NCI-H2196 (cell line): ENCODE measurements around the gene ARHGAP18.
"Not testable (repeated sequence)": the region's sequence is repeated elsewhere in the genome, so short reads cannot be mapped to it uniquely, and the experiment has no call there.

Source experiments
- DNase-seq: peaks from one replicate; lab custom pipeline; 2025; ENCODE audit not compliant: unreplicated experiment; lab: John Stamatoyannopoulos, UW

Gene ARHGAP18

DNA sequence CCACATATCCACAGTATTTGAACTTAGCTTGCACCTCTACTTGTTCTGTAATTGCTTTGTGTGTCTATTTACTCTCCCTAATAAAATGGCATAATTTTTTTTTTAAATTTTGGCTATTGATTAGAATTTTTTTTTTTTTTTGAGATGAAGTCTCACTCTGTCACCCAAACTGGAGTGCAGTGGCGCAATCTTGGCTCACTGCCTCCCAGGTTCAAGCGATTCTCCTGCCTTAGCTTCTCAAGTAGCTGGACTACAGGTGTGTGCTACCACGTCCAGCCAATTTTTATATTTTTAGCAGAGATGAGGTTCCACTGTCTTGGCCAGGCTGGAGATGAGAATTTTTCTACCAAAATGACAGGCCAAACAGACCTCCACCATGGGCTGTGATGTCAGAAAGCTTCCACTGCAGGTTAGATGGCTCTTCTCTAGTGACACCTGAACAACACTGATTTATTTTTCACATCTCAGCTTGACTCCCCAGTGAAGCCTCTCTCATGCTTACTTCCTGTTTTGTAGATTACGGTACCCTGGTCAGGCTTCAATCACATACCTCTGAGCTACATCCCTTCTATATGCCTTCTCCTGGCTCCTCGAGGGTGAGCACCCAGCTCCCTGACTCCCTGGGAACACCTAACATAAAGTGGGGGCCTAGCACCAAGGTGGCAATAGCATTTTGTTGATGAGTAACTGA, 112.8 kb downstream of the ARHGAP18 start:
- DNase-seq, result no peak

DNA sequence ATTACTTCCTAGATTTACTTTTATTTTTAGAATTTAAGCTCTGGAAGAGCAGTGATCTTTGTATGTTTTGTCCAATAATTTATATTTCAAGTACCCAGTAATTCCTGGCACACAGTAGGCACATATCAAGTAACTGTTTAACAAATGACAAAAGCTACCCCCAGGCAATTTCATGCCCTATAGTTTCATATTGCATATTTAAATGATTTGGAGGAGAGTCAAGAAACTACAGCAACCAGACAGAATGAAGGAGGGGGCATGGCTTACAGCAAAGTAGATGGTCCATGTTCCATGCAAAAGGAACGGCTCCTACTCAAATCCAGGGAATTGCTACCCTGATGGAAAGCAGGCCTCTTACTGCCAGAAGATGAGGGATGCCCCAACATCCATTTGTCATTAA, 113.5 kb downstream of the ARHGAP18 start:
- no peak for DNase-seq

DNA sequence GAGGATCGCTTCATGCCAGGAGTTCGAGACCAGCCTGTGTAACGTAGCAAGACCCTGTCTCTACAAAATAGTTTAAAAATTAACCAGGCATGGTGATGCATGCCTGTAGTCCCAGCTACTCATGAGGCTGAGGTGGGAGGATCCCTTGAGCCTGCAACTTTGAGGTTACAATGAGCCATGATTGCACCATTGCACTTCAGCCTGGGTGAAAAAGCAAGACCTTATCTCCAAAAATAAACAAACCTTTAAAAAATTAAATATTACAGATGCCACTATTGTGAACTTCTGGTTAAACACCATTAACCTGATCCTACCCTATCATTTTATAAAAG, 116.8 kb downstream of the ARHGAP18 start:
- no peak for DNase-seq

DNA sequence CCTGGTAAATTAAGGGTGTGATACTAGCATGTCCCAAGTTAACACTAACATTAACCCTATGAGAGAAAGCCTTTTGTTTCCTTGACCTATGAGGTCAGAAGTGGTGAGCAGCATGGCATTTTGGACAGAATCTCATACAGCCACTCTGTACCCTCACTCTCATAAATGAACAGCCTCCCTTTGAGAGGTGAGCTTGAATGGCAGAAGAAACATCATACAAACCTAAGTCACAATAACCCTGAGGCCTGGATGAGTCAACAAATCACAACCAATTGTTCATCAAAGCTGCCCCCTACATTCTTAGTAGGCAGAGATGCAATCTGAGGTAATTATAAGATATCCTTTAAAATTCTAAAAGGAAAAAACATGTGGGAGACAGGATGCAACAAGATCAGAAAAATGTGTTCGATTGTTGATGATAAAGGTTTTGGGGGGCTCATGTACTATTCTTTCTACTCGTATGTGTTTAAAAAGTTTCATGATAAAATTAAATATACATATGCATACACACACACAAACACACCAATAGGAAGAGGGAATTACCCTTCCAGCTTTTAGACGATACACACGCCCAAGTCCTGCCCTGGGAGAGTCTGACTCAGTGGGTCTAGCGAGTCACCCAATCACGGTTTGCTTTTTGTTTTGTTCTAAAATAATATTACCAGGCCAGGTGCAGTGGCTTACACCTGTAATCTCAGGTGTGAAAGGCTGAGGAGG, 117.3 kb downstream of the ARHGAP18 start:
- no peak for DNase-seq

DNA sequence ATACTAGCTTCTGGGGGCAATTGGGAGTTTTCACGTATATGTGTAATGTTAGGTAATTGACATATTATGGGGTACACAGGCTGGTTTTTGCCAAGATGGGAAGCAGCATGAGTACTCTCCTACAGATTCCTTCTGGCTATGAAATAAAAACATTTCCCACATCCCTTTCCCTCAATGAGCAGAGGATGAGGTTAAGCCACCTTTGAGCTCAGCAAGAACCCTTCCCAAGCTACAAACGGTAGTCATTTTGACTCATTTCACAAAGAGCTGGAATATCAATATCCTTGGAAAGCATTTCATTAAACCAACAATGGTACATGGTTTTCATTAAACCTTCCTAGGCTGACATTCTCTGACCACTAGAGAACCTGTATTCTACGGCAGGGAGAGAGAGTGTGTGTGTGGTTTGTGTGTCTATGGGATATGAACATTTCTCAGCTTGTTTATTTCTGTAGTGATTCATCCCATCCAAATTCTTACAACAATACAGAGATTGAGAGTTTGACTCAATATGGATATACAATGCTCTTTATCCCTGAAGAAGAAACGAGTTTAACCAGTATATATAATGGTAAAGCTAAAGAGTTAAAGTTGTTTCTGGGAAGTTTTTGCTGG, 119.5 kb downstream of the ARHGAP18 start:
- no peak for DNase-seq

DNA sequence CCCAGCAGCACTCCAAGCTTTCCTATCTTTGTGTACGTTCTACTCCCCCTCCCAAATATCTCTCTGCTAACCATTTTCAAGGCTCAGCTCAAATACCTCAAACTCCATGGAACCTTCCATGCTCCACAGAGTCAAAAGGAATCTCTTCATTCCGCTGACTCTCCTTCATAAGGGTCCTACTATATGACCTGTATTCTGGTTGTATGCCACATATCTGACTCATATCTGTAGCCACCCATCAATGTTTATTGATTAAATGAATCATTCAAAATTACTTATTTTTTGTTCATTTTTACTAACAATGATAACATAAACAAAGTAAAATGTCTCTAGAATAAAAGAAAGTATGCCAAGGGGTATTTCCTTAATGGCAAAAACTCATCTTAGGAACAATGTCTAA, 123.2 kb downstream of the ARHGAP18 start:
- no peak for DNase-seq

DNA sequence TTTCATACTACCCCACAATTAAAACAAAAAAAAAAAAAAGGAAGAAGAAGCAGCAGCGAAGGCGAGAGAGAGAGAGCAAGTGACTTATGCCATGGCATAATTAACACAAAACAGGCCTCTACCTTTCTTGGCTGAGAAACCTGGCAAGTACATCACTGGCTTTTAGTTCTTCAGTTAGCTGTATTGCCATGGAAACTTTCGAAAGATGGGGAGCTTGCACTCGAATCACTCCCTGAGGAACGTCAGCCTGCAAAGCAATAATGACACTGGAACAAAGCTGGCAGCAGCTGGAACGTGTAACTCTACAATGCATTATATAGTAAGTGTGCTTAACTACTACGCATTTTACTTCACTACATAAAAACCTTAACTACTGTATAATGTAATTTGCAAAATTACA, 126.1 kb downstream of the ARHGAP18 start:
- no peak for DNase-seq

DNA sequence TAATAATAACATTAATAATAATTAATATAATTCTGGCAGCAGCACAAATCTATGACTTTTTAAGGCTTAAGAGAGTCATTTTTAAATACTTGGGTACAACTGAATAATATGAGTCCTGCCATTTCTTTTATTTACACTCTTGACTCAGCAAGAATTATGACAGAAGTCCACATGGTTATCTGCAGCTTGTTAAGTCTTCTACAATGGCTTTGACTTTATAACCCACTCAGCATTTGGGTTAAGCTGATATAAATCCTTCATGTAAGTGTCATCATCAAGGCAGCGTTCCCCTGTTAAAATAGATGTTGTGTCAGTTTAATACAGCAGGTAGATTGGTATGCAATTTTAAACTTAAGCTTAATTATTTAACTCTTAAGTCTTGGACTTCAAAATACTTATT, 131.7 kb downstream of the ARHGAP18 start:
- no peak for DNase-seq

DNA sequence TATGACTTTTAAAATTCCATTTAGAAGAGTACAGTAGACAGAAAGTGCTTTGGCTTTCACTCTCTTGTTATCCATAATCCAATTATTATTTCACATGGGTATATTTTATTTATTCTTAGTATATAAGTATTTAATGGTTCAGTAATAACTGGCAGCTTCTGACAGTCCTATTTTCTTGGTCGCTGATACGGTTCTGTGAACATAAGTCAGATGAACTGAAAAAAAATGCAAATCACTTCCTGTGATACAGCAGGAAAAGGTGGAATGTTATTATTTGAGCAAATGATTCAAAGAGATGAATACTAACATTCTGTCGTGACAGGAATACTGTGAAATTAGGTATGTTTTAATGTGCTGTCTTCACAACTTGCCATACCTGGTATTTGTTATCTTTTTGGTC, 132.3 kb downstream of the ARHGAP18 start:
- DNase-seq, result no peak

DNA sequence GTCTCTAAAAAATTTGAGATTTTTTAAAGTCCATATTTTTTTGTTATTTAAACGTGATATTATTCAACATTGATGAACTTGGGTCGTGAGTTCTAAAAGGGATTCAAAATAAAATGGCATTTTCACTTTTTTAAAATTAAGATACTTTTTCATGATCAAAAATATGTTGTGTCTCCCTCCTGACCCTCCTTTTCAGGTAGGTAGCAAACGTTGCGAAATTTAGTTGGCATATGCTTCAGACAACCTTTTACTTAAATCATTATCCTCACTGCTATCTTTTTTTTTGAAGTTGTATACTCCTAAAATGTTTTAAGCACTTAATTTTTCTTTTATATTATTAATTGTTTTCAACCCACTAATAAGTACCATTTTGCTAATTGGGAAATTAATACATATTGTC, 133.5 kb downstream of the ARHGAP18 start:
- no peak for DNase-seq

DNA sequence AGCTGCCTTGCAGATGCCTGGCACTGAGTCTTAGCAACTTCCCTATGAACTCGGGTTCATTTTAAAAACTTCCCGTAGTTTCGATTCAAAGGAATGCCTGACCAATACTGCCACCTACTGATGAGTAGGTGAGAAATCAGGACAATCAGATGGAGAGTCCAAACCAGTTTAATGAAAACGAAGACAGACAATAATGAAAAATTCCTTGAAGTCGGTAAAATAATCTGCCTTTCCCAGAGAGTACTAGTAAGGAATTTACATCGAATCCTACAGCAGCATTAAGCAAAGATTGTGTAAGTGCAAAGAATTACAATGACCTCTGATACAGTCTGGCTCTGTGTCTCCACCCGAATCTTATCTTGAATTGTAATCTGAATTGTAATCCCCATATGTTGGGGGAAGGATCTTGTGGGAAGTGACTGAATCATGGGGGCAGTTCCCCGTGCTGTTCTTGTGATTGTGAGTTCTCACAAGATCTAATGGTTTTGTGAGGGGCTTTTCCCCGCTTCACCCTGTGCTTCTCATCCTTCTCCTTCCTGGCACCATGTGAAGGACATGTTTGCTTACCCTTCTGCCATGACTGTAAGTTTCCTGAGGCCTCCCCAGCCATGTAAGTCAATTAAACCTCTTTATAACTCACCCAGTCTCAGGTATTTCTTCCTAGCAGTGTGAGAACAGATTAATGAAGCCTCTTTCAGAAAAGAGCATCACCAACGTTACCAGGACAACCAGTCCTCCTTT, 134.4 kb downstream of the ARHGAP18 start:
- peak; percentile 16 for DNase-seq

DNA sequence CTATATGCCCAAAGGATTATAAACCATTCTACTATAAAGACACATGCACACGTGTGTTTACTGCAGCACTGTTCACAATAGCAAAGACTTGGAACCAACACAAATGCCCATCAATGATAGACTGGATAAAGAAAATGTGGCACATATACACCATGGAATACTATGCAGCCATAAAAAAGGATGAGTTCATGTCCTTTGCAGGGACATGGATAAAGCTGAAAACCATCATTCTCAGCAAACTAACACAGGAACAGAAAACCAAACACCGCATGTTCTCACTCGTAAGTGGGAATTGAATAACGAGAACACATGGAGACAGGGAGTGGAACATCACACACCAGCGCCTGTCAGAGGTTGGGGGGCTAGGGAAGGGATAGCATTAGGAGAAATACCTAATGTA, 135.4 kb downstream of the ARHGAP18 start:
- DNase-seq, result not testable (repeated sequence)

DNA sequence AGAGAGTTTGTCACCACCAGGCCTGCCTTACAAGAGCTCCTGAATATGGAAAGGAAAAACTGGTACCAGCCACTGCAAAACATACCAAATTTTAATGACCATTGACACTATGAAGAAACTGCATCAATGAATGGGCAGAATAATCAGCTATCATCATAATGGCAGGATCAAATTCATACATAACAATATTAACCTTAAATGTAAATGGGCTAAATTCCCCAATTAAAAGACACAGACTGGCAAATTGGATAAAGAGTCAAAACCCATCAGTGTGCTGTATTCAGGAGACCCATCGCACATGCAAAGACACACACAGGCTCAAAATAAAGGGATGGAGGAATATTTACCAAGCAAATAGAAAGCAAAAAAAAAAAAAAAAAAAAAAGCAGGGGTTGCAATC, 139.0 kb downstream of the ARHGAP18 start:
- DNase-seq, result not testable (repeated sequence)

DNA sequence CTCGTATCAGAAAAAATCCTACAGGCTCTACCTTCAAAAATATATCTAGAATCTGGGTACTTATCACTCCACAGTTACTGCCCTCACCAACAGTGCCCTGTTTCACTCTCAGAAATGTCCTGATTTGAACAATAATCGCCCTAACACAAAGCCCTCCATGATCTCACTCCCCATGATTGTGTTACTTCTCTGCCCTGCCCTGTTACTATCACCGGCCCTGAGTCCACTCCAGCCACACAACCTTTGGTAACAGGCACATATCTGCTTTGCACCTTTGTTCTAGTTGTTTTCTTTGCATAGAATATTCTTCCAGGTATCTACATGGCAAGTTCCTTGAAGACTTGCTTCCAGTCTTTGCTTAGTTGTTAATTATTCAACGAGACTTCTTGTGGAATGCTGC, 142.0 kb downstream of the ARHGAP18 start:
- no peak for DNase-seq

DNA sequence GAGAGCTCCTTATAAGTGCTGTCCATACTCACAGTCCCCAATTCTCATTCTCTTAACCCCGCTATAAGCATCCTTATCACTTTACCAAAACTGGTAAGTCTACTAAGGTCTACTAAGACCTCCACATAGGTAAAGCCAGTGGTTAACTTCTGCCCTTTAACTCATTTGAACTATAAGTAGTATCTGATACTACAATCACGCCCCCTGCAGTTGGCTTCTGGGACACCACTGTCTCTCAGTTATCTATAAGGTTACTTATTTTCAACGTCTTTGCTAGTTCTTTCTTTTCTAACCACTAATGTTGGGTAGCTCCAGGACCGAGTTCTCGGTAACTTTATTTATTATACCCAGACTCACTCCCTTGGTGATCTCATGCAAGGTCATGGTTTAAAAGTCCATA, 142.6 kb downstream of the ARHGAP18 start:
- no peak for DNase-seq

DNA sequence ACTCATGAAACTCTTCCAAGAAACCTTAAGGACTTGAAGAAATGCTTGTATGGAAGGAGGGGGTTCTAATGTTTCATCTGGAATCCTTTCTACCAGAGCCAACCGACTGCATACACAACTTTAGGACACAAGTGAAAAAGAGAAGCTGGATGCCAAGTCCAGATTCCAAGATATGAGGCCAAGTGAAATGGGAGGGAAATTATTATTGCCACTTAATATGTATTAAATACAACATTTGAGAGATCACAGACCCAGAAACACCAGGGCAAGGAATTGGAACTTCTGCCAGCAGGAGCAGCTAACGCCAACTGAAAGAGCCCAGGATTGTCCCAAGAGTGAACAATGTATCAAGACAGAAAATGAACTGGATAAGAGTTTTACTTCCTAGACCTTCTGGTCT, 144.2 kb downstream of the ARHGAP18 start:
- no peak for DNase-seq

DNA sequence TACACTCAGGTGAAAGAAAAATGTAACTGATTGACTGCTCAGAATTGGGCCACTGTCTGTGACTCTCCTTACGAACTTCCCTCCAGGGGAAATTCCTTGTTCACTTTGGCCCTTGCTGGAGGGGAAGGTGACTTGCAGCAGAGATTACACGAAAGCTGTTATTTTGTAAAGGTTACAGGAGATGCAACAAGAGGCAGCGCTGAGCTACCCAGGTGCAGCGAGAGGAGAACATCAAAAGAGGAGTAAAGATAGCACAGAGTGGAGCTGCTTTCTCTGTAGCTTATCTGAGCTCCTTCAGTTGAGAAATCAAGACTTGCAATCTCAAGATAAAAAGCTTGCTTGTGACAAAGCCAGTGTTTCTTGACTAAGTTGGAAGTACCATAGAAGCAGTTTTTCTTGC, 144.6 kb downstream of the ARHGAP18 start:
- DNase-seq, result no peak

DNA sequence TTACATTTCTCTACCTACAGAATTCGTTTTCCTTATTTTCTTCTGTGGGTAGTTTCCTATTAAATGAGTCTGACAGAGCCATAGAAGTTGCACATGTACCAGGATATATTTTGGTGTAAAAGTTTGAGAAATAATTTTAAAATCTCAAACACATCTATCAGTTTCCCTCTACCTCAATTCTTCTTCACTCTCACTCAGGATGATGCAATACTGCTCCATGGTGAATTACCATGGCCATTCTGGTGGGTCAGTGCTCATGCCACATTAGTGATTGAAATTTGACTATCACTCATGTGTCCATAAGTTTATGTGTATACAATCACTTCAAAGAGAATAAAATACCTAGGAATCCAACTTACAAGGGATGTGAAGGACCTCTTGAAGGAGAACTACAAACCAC, 151.7 kb downstream of the ARHGAP18 start:
- DNase-seq, result no peak

DNA sequence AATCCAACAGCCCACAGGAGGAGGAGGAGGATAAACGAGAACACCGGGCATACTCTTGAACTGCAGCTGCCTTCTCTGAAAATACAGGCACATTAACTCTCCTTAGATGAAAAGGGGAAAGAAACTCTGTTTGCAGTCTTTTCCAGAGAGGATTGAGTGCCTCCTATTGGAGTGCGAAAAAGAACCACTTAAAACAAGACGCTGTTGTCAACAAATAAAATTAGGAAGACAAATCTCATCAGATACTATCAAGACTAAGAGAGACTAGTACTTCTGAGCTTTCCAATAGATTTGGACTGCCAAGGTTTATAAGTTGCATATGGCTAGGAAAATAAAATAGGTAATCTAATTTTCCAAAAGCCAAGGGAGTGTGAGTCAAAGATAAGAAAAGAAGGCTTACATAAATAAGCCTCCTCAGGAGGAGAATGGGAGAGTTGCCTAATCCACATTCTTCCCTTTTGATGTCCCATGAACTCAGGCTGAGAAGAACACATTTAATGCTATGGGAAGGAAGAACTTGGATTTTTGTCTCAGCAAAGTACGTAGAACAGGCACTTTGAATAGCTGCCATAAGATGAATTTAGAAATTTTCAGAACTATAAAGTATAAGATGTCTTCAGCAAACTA, 154.7 kb downstream of the ARHGAP18 start:
- no peak for DNase-seq

DNA sequence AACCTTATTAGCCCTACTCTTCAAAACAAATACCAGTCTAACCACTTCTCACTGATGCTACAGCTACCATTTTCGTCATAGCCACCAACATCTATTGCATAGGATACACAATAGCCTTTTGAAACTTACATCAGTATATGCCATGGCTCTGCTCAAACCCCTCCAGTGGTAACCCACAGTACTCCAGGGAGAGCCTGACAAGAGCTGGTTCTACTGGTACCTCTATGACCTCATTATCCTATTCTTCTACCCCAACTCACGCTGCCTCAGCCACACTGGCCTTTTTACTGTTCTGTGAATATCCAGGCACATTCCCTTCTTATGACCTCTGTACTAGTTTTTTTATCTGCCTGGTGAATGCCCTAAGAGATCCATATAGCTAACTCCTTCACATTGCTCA, 157.6 kb downstream of the ARHGAP18 start:
- DNase-seq, result no peak

DNA sequence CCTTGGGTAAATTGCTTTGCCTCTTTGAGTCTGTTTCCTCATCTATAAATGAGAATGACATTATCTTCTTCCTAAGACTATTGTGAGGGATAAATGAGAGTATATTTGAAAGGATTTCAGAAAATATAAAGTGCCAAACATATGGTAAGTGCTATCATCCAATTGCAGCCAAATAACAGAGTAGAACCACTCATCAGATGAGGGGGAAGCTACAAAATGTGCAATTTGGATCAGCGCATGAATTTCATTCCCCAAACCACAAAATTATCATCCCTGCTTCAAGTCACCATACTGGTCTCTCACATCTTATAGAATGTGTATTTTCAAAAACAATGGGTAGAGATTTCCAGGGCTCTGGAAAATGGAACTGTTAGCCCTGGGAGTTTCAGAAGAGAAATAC, 158.5 kb downstream of the ARHGAP18 start:
- no peak for DNase-seq
